ENCODE results near the gene MSI2.

DNA sequence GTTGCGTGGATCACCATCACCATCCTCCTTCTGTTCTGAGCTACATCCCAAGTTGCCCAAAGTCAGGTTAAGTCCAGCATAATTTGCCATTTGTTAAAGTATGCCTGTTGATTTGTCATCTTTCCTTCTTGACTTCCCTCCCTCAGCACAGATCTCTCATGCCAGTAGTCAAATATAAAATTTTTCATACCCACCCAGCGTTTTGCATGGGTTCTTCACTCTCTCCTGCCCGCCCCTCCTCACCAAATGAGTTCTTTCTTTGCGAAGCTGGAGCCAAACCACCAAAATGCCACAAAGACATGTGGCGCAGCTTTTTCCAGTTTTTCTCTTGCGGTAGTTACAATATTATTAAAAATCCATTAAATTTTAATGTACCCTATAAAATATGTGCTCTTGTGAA lies 167.2 kb downstream of the MSI2 start:
- TF ChIP-seq, protein P1, sequence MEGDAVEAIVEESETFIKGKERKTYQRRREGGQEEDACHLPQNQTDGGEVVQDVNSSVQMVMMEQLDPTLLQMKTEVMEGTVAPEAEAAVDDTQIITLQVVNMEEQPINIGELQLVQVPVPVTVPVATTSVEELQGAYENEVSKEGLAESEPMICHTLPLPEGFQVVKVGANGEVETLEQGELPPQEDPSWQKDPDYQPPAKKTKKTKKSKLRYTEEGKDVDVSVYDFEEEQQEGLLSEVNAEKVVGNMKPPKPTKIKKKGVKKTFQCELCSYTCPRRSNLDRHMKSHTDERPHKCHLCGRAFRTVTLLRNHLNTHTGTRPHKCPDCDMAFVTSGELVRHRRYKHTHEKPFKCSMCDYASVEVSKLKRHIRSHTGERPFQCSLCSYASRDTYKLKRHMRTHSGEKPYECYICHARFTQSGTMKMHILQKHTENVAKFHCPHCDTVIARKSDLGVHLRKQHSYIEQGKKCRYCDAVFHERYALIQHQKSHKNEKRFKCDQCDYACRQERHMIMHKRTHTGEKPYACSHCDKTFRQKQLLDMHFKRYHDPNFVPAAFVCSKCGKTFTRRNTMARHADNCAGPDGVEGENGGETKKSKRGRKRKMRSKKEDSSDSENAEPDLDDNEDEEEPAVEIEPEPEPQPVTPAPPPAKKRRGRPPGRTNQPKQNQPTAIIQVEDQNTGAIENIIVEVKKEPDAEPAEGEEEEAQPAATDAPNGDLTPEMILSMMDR (IDR thresholded peaks at IDR 0.05), result no peak
- TF ChIP-seq POLR2A (IDR thresholded peaks at IDR 0.05), result no peak

Measured in thyroid gland (tissue), 4 donors.